Right lobe of liver (tissue), 6 donors: ENCODE measurements around the gene CDH13. TPM values are rescaled to one million over a fixed set of nuclear protein-coding genes. Genes with fewer than 3 reads are reported as not detected.

Experiments used
- ATAC-seq, 4 donors: fragments of 200-7000 bp; cut with Tn5 transposase; one replicate each; pipeline ENCODE4 v1.9.1; 2020; ENCODE audit warnings: mild to moderate bottlenecking in 4 of 4, moderate library complexity in 4 of 4
- DNase-seq, 3 donors: peaks; one replicate each; pipeline ENCODE4 v3.0.0-alpha.2; 2020
- H3K27ac ChIP-seq, 3 donors: fragments of 200-600 bp; one replicate each; pipeline ENCODE4 v1.8.0; 2022
- H3K27me3 ChIP-seq, 2 donors: fragments of 200-600 bp; one replicate each; pipeline ENCODE4 v1.8.0; 2022
- H3K36me3 ChIP-seq, 4 donors: fragments of 200-600 bp; sonication (generic) in 1 of 4; one replicate each; pipeline versions ENCODE4 v1.5.1 to v1.8.0; 2017 to 2022; ENCODE audit warnings: control low read depth in 1 of 4
- H3K4me1 ChIP-seq, 4 donors: fragments of 200-600 bp; sonication (generic) in 1 of 4; one replicate each; pipeline versions ENCODE4 v1.5.1 to v1.8.0; 2017 to 2022; ENCODE audit warnings: control low read depth in 1 of 4
- H3K4me3 ChIP-seq, 3 donors: fragments of 200-600 bp; one replicate each; pipeline ENCODE4 v1.8.0; 2022
- H3K9me3 ChIP-seq, 4 donors: fragments of 200-600 bp; sonication (generic) in 1 of 4; one replicate each; pipeline versions ENCODE4 v1.5.1 to v1.8.0; 2017 to 2022; ENCODE audit warnings: control low read depth in 1 of 4
- POLR2A ChIP-seq: fragments of 450-650 bp; IDR thresholded peaks from one replicate; pipeline ENCODE4 v1.6.1; 2017; ENCODE audit warnings: antibody characterized with exemption, mild to moderate bottlenecking
- WGBS: methylation state at CpG from one replicate; pipeline ENCODE4 v1.1.6; 2018; ENCODE audit warnings: low coverage, low lambda C conversion rate; ENCODE audit not compliant: insufficient coverage; ENCODE audit errors: missing lambda C conversion rate; 5-methylcytosine and 5-hydroxymethylcytosine counted together
- intact Hi-C, 2 donors: fragments of 100-400 bp; cut with DNase I; formaldehyde crosslinking; loops; one replicate each; pipeline versions ENCODE4 v1.11.2 to v1.14.1; 2022
- total RNA-seq, 6 experiments: library from RNA; depleted of rRNA in 2 of 6; stranded (reverse); fragments of >200 nt in 2 of 6; fragmentation: NEBNext Ultra II Directional in 3 of 6; extraction: Animal tissue kit (Norgen Biotek cat#: 25700) in 3 of 6; gene quantifications; one replicate each; pipeline versions ENCODE4 v1.1.0 to v1.2.4, GENCODE V29; 2016 to 2023
- TF ChIP-seq, protein P1 (sequence below), 4 donors: fragments of 200-600 bp in 3 of 4; fragments of 450-650 bp in 1 of 4; IDR thresholded peaks; one replicate each; pipeline versions ENCODE4 v1.5.1 to v1.8.0; 2016 to 2022; ENCODE audit warnings: antibody characterized with exemption in 4 of 4, mild to moderate bottlenecking in 2 of 4
- donor health status: DM: no; HTN: yes; CAD: no.
- donor health status: DM: no; HTN: no; CAD: no.
- donor health status: DM: no; HTN: no; CAD: no.
- donor health status: DM: no; HTN: yes; CAD: no.
- donor health status: DM: no; HTN: yes; CAD: no.

Gene CDH13
- total RNA-seq, 6 experiments from 2014 or later: 0.13 to 4.6 (median 0.49) TPM

- H3K4me3 ChIP-seq: no peak overlapping the region
- DNase-seq (no peak), ATAC-seq (no peak)
- no peak overlapping the region for H3K27ac ChIP-seq
- no peaks in the 10 kb centered on the region for H3K36me3 ChIP-seq
- no peaks in the 10 kb centered on the region for H3K9me3 ChIP-seq
- no peaks in the 10 kb centered on the region for H3K4me1 ChIP-seq
- TF ChIP-seq, protein P1, sequence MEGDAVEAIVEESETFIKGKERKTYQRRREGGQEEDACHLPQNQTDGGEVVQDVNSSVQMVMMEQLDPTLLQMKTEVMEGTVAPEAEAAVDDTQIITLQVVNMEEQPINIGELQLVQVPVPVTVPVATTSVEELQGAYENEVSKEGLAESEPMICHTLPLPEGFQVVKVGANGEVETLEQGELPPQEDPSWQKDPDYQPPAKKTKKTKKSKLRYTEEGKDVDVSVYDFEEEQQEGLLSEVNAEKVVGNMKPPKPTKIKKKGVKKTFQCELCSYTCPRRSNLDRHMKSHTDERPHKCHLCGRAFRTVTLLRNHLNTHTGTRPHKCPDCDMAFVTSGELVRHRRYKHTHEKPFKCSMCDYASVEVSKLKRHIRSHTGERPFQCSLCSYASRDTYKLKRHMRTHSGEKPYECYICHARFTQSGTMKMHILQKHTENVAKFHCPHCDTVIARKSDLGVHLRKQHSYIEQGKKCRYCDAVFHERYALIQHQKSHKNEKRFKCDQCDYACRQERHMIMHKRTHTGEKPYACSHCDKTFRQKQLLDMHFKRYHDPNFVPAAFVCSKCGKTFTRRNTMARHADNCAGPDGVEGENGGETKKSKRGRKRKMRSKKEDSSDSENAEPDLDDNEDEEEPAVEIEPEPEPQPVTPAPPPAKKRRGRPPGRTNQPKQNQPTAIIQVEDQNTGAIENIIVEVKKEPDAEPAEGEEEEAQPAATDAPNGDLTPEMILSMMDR (IDR thresholded peaks at IDR 0.05): no peak
- no peak for TF ChIP-seq POLR2A
- no peaks in the 10 kb centered on the region for H3K27me3 ChIP-seq
- WGBS: 50% methylated on average over 2 of the region's 2 CpGs
- intact Hi-C loops: no loop called here
Observed at GRCh38 chr16:83075956-83076355, 449.2 kb downstream of the CDH13 start.

GRCh38 chr16:83083361-83083760 is 456.6 kb downstream of the CDH13 start:
- Histone ChIP-seq H3K4me1 (no peaks in the 10 kb centered on the region), H3K9me3 (no peaks in the 10 kb centered on the region), H3K36me3 (no peaks in the 10 kb centered on the region), H3K27me3 (no peaks in the 10 kb centered on the region), H3K4me3 (no peak overlapping the region), H3K27ac (no peak overlapping the region)
- WGBS: 32% methylated on average over 3 of the region's 3 CpGs
- ATAC-seq (no peak), DNase-seq (no peak)
- intact Hi-C loops: no loop called here
- TF ChIP-seq, protein P1 (IDR thresholded peaks at IDR 0.05): no peak

DNA sequence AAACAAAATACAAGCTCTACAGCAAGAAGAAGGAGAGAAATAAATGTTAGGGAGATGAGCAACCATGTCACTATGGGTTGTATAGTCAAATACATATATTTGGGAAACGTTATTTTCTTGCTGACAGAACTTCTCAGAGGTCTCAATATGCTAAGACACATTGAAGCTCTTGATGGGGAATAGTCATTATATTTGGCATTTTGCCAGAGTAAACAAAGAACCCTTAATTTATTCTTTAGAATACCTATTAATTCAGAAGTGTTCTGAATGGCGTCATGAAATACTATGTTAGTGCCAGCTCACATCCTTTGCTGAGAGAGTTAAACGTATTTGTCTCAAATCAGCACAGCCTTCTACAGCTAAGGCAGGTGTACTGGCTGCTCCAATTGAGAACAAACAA is 458.9 kb downstream of the CDH13 start:
- no peak overlapping the region for H3K27ac ChIP-seq
- H3K4me1 ChIP-seq: no peaks in the 10 kb centered on the region
- no peak for DNase-seq
- H3K36me3 ChIP-seq: no peaks in the 10 kb centered on the region
- TF ChIP-seq, protein P1 (IDR thresholded peaks at IDR 0.05): no peak
- TF ChIP-seq POLR2A: no peak
- H3K4me3 ChIP-seq: no peak overlapping the region
- ATAC-seq: no peak
- no peaks in the 10 kb centered on the region for H3K27me3 ChIP-seq
- WGBS: 45% methylated on average over 3 of the region's 3 CpGs
- intact Hi-C loops: no loop called here
- no peaks in the 10 kb centered on the region for H3K9me3 ChIP-seq

DNA sequence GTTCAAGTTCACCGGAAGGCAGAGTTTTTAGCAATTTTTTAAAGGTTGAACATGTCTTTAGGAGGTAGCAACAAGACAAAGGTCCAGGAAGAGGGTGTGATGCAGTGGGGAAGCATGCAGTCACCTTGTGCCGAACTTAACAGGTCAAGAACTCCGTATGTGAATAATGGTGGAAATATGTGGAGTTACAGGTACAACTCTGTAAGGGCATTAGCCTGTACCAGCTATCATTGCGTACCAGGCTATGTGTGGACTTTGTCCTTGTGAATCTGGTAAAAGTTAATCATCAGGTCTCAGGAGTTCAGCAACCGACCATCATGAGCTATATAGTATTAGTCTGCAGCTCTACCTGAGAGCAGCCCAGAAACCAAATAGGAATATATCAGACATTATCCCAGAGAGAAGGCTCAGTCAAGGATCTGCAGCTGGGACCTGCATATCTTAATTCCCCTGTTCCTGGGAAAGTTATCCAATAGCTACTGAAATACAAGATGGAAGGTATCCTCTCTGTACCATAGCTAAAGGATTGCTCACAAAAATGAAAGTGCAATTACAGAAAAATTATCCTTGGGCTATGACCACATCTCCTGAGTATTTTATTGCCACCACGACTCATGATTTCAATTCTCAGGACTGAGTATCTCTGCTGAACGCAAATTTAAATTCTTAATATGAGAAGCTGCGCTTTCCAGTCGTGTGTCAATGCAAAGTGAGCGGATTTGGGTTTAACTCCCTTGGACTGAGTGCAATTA is 469.3 kb downstream of the CDH13 start:
- DNase-seq (no peak), ATAC-seq (peak in 2 of 4 donors; percentile 19 to 24)
- Histone ChIP-seq H3K4me3 (no peak overlapping the region), H3K27ac (no peak overlapping the region), H3K9me3 (peaks cover 0 to 5% (median 0%) of the 10 kb centered on the region in 4 donors), H3K36me3 (no peaks in the 10 kb centered on the region), H3K27me3 (no peaks in the 10 kb centered on the region), H3K4me1 (no peaks in the 10 kb centered on the region)
- 35% methylated on average over 10 of the region's 10 CpGs for WGBS
- no peak for TF ChIP-seq POLR2A
- TF ChIP-seq, protein P1 (IDR thresholded peaks at IDR 0.05): no peak
- intact Hi-C loops: no loop called here
